HG03095 (cell line): Measurements from ENCODE around the gene KCNAB3.
"Not testable (repeated sequence)": the region's sequence is repeated elsewhere in the genome, so short reads cannot be mapped to it uniquely, and the experiment has no call there.

ENCODE experiments used
- ATAC-seq: cut with Tn5 transposase; IDR thresholded peaks from one replicate; pipeline ENCODE4 v1.9.1; 2021; ENCODE audit warnings: moderate library complexity; ENCODE audit not compliant: unreplicated experiment

KCNAB3 gene

GRCh38 chr17:7929158-7930023 lies at the start of gene KCNAB3:
Gene KCNAB3, minus strand, starts transcription at chr17:7929856. Its CDS starts 421 bp downstream, at chr17:7929435.
- no peak for ATAC-seq

DNA sequence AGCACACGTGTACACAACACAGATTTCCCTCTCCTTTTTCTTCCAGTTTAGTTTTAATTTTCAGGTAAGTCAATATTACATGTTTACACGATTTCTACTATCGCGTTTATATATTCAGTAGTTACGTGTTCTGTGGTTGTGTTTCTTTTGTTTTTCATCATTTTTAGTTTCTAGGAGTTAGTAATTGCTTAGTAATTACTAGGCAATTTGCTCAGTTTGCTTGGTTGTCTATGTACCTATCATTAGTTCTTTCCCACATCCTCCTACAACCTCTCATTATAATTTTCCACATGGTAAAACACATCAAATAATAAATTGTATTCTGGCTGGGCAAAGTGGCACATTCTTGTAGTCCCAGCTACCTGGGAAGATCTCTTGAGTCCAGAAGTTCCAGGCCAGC lies 48.1 kb upstream of the KCNAB3 start:
- no peak for ATAC-seq

DNA sequence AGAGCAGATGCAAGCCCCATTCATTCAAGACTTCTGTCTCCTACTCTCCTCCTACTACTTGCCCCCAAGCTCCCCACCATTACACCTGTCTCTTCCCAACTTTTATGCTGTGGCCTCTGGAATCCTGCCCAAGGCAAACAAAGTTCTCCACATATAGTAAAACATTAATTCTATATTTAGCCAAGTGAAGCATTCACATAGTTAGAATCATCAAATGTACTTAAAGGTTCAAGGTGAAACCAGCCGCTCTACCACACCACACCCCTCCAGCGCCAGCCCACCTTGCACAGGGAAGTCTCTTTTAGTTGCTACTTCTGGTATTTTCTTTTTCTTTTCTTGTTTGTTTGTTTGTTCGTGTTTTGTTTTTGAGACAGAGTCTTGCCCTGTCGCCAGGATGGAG lies 47.4 kb upstream of the KCNAB3 start:
- ATAC-seq: no peak

DNA sequence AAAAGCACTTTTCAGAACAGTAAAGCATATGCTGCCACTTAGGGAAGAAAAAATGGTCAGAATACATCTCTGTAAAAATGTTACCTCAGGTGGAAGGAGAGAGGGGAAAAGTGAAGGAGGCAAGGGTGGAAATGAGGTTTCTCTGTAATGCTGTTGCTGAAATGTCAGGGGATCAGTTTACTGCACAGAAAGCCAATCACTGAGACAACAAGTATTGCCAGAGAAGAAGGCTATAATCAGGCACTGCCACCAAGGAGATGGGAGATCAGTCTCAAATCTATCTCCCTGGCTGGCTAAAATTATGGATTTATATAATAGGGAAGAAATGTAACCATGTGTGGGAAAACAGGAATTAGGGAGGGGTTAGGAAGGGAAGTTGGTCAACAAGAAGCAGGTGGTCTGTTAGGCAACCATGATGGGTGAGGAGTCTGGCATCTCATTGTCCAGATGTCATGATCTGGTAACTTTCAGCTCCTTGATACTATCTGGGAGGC lies 45.0 kb upstream of the KCNAB3 start:
- no peak for ATAC-seq

- ATAC-seq: no peak
These were observed 42.6 kb upstream of the KCNAB3 start for GRCh38 chr17:7972131-7972785.

- ATAC-seq: no peak
These were observed 42.0 kb upstream of the KCNAB3 start for GRCh38 chr17:7971651-7972050.

DNA sequence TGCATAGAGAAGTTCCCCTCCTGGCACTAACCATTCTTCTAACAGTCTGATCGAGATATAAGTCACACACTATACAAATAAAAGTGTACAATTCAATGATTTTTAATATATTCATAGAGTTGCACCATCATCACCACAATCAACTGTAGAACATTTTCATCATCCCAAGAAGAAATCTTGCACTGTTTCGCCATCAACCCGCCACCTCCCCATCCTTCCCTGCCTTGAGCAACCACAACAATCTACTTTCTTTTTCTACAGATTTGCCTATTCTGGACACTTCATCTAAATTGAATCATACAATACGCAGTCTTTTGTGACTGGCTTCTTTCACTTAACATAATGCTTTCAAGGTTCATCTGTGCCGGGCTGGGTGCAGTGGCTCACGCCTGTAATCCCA lies 39.8 kb upstream of the KCNAB3 start:
- no peak for ATAC-seq

DNA sequence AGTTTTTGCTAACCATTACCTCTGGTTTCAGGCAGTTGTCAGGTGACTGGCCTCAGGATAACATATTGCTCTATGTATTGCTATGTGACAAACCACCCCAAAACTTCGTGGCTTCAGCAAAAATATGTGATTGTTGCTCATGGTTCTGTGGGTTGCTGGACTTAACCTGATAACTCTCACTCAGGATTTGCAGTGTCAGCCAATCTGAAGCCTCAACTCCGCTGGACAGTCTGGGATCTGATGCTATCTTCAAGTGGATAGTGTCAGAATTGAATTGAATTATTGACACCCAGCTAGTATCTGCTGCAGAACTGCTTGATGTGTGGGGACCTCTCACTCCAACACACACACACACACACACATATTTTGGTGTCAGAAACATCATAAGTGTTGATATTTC lies 38.1 kb upstream of the KCNAB3 start:
- ATAC-seq: no peak

GRCh38 chr17:7961421-7961820 lies 31.8 kb upstream of the KCNAB3 start:
- ATAC-seq: no peak

GRCh38 chr17:7959503-7960253 lies 30.0 kb upstream of the KCNAB3 start:
- no peak for ATAC-seq

DNA sequence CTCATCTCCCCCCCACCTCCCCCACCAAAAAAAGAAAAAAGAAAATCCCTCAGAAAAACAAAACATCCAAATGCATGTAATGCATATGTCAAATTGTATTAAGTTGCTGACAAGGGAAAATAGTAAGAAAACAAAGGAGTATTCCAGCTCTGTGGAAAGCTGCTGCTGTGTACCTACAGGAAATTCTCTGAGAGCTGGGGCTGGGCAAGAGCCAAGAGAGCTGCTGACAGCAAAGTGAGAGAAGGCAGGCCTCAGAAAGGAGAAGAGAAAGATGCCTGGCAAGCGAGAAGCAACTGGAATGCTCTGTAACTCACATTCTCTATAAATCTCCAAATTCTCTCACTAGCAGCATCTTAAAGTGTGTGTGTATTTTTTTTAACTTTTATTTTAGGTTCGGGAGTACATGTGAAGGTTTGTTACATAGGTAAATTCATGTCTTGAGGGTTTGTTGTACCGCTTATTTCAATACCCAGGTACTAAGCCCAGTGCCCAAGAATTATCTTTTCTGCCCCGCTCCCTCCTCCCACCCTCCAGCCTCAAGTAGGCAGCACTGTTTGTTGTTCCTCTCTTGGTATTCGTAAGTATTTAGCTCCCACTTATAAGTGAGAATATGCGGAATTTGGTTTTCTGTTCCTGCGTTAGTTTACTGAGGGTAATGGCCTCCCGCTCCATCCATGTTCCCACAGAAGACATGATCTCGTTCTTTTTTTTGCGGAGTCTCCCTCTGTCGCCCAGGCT lies 26.7 kb upstream of the KCNAB3 start:
- no peak for ATAC-seq

DNA sequence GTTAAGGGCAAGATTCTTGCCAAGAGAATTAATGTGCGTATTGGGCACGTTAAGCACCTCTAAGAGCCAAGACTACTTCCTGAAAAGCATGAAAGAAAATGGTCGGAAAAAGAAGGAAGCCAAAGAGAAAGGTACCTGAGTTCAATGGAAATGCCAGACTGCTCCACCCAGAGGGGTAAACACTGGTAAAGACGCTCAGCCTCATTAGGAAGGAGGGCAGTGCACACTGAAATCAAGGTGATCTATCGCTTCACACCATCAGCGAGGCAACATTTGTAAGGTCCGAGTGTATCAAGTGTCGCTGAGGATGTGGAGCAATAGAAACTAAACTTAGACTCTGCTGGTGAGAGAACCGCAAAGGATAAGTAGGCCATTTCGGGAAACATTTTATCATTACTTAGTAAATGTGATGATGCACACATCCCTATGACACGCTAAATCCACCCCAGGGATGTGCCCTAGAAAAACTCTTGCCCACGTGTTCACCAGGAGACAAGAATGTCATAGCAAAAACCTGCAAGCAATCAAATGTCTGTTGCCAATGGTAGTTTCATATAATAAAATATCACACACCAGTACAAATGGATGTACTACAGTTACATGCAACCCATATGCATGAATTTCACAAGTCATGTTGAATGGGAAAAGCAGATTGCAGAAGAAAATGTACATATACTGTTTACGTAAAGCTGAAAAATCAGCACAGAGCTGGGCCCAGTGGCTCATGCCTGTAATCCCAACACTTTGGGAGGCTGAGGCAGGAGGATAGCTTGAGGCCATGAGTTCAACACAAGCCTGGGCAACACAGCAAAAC lies 26.0 kb upstream of the KCNAB3 start:
- ATAC-seq: no peak

DNA sequence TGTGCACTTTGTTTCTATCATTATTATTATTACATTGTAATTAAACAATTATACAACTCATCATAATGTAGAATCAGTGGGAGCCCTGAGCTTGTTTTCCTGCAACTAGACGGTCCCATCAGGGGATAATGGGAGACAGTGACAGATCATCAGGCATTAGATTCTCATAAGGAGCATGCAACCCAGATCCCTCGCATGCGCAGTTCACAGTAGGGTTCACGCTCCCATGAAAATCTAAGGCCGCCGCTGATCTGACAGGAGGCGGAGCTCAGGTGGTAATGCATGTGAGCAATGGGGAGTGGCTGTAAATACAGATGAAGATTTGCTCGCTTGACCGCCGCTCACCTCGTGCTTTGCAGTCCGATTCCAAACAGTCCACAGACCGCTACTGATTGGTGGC lies 23.6 kb upstream of the KCNAB3 start:
- not testable (repeated sequence) for ATAC-seq

GRCh38 chr17:7951143-7951792 lies 21.6 kb upstream of the KCNAB3 start:
- no peak for ATAC-seq

- no peak for ATAC-seq
These were observed 20.9 kb upstream of the KCNAB3 start for GRCh38 chr17:7950578-7950977.

DNA sequence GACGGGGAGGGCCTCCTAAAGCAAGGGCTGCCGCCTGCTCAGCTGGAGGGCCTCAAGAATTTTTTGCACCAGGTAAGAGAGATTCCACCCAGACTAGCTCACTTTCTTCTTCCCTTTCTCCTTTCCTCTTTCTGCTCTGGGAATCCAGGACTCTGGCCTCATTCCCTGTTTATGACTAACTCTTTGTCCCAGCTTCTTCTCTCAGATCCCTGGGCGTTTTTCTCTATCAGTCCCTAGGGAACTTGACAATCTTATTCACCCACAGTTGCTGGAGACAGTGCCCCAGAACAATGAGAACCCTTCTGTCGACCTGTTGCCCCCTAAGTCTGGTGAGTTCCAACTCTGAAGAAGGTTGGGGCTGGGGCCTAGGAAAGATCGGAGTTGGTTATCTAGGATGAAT lies 18.0 kb upstream of the KCNAB3 start:
- ATAC-seq: no peak

DNA sequence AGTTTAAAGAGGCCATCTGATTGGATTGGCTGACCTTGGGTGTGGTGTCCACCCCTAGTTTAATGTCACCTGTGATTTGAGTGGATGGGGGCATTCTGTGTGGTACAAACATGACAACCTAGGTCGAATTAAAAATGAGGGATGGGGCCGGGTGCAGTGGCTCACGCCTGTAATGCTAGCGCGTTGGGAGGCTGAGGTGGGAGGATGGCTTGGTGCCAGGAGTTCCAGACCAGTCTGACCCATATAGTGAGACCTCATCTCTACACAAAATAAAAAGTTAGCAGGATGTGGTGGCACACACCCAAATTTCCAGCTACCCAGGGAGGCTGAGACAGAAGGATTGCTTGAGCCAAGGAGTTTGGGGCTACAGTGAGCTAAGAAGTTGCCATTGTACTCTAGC lies 16.8 kb upstream of the KCNAB3 start:
- ATAC-seq: no peak

DNA sequence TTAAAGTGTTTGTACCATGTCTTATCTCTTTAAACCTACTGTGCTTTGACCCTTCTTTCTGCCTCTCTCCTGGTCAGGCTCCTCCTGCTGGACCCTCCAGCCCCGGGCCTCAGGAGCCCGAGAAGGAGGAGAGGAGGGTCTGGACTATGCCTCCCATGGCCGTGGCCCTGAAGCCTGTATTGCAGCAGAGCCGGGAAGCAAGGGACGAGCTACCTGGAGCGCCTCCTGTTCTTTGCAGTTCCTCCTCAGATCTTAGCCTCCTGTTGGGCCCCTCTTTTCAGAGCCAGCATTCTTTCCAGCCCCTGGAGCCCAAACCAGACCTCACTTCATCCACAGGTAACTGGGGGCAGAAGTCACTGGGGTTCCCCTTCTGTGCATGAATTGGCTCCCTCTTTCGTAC lies 16.0 kb upstream of the KCNAB3 start:
- ATAC-seq: no peak

- ATAC-seq: no peak
These were observed 14.7 kb upstream of the KCNAB3 start for GRCh38 chr17:7944326-7944725.

DNA sequence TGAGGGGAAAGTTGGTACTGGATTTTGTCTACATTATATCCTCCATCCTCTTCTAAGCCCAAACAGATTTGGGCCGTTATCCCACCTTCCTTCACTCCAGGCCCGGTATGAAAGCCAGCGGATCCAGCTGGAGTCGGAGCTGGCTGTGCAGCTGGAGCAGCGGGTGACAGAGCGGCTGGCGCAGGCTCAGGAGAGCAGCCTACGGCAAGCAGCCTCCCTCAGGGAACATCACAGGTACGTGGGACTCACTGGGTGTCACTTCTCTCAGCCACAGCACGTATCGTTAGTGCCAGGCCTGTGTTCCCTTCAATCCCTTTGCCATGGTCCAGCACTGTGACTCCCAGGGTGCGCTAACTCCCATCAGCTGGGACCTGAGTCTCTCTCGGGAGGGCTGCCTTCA lies 13.6 kb upstream of the KCNAB3 start:
- no peak for ATAC-seq
